ENCODE data around the gene PLOD1. TPM values are rescaled to one million over a fixed set of nuclear protein-coding genes. Genes with fewer than 3 reads are reported as not detected.
"Not testable (repeated sequence)": the region's sequence is repeated elsewhere in the genome, so short reads cannot be mapped to it uniquely, and the experiment has no call there.

PLOD1 gene
- total RNA-seq, 1 donor from 2014 or later = 242 TPM

DNA sequence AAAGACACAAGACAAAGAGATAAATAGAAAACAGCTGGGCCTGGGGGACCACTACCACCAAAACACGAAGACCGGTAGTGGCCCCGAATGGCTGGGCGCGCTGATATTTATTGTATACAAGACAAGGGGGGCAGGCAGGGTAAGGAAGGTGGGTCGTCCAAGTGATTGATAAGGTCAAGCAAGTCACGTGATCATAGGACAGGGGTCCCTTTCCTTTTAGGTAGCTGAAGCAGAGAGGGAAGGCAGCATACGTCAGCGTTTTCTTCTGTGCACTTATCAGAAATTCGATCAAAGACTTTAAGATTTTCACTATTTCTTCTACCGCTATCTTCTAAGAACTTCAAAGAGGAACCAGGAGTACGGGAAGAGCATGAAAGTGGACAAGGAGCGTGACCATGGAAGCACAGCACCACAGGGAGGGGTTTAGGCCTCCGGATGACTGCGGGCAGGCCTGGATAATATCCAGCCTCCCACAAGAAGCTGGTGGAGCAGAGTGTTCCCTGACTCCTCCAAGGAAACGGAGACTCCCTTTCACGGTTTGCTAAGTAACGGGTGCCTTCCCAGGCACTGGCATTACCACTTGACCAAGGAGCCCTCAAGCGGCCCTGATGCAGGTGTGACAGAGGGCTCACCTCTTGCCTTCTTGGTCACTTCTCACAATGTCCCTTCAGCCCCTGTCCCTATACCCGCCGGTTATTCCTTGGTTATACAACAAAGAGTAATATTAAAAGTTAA, 21.9 kb upstream of the PLOD1 start:
- DNase-seq (ENCODE audit: low read depth) = peak; percentile 75

DNA sequence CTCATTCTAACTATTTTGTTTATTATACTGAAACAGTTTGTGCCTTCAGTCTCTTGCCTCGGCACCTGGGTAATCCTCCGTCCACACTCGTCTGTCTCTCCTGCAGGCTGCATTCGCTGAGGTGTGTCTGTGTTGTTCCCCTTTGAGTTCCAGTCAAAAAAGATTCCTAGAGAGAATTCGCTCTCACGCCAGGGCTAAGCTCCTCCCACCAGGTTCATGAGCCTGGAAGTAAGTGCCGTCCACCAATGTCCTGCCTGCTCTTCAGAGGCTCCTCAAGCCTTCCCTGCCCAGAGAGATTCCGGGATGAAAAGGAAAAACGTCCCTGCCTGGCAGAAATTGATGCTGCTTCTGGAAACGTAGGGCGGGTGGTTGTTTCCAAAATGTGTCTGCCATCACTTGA, 21.2 kb upstream of the PLOD1 start:
- peak; percentile 59 for DNase-seq (ENCODE audit: low read depth)

DNA sequence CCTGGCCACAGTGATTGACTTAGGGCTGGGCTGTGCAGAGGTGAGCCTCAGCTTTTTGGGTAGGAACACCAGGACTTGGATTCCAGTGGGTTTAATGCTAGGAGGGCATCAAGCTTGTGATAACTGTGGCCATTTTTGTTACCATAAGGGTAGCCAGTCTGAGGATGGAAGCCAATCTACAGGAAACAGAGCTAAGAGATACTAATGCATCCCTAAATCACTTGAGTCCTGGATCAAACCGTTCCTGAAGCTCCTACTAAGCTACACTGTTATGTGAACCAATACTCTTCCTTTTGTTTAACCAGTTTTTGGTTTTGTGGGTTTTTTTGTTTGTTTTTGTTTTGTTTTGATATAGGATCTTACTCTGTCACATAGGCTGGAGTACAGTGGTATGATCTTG, 20.5 kb upstream of the PLOD1 start:
- no peak for DNase-seq (ENCODE audit: low read depth)

DNA sequence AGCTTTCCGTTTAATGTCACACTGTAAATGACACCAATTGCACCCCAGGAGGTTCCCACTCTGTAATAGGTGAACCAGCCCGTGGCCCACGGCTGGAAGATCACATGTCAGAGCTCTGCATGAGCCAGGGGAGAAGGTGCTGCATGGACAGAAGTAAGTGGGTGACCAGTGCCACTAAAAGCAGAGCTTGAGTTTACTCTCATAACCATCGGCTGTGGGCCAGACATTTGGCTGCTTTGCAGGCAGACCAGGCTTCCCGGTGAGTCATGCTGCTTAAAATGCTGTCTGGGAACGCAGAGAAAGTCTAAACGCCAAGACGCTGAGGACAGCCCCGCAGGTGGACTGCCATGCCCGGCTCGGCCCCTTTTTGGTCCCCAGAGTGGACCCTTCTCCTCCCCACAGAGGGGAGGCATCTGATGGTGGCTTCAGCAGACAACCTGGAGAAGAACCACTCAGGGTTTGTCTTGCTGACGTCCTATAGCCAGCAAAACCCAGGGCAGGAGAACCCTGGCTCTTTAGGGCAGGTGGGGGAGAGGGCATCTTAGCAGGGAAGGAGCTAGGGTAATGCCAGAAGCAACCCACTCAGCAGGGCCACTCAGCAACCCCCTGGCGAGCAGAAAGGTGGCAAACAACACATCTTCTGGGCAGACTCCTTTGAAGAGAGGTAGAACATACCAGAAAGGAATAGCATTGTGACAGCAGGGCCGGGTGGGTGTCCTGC, 15.6 kb upstream of the PLOD1 start:
- peak; percentile 36 for DNase-seq (ENCODE audit: low read depth)

DNA sequence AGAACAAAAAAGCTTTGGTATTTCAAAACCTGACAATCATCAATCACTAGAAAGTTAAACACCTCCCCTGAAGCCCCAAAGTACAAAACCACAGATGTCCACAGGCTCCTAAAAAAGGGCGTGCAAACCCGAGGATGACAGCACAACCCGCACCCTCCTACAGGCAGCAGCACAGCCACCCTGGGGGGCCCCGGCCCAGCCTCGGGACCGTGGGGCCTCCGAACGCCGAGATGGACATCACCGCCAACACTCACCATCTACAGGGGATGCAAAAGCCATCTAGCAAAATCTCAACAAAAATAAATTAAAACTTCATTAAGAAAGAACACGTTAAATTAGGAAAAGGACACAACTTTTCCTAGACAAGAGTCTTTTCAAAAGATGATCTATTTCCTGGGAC, 14.9 kb upstream of the PLOD1 start:
- no peak for DNase-seq (ENCODE audit: low read depth)

DNA sequence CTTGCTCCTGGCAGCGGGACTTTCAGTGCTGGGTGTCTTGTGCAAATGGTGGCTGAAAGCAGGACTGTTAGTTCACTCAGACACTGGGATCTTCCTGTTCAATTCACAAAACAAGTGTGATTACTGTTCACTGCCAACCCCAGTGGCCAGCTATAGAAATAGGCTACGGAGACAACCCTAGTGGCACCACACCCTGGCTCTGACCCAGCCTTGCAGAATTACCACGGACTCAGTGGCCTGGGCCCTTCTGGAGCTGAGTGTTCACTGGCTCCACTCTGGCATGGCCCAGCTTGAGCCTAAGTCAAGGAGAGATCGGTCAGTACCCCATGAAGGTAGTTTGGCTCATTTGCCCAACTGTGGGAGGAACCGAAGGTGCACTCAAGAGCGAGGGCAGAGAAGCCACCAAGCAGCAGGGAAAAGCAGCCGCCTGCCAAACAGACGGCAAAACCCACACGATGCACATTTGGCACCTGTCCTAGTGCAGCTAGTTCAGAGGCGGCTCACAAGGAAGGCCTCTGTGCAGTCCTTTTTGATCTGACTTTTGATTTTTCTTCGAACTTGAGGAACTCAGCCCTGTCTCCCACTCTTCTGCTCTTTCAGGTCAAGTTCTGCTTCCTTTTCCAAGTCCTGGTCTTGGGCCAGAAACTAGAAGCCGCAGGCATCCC, 14.1 kb upstream of the PLOD1 start:
- DNase-seq (ENCODE audit: low read depth) = no peak

DNA sequence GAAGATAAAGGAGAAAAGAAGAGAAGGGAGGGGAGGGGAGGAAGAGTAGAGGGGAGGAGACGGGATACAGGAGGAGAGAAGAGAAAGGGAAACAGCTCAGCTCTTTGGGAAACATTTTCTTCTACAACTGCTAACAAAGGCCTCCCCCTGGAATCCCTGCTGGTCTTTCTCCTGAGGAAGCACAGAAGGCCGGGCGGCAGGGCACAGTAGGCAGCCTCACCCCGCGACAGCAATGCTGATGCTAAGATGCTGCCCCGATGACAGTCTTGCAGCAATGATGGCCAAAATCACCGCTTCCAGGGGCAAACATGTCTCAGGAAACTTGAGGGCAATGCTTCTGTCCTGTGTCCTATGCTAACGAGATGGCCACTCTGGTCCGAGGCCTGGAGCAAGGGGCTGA, 13.5 kb upstream of the PLOD1 start:
- DNase-seq (ENCODE audit: low read depth) = no peak

DNA sequence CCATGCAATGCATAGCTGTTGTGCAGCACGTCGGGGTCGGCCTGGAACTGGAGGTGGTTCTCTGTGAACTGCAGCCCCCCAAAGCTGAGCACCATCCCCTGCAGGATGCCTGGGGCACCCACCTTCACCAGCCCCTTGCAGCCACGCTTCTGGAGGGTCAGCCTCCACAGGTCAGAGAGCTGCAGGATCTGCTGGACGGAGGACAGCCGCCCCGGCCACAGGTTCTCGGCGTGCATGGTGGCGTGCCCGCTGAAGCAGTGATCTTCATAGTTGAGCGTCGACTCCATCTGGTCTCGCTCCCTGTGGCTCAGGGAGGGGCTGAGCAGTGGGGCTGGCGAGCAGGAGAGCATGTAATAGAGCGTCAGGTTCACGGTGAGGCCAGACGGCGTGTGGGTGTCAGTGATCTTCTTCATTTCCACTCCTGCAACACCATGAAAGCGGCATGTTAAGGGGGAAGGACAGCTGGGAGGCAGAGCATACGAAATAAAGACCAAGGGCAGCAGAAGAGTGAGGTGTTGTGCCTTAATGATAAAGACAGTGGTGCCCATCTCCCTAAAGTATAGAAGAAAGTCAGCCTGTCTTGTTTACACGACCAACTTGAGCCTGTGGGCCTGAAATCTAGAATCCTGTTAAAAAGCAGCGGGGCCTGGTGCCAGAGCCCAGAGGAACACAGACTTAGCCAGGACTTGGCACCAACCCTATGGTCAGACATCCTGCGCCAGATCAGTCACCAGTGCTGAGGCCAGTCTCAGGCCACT, 11.3 kb upstream of the PLOD1 start:
- DNase-seq (ENCODE audit: low read depth) = no peak

DNA sequence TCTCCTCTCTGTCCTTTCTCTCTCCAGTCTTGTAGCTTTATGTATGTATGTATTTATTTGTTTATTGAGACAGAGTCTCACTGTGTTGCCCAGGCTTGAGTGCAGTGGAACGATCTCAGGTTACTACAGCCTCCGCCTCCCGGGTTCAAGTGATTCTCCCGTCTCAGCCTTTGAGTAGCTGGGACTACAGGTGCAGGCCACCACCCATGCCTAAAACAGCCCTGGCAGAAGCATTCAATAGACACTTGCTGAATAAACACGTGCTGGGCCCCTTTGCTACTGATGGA, 10.7 kb upstream of the PLOD1 start:
- DNase-seq (ENCODE audit: low read depth) = no peak

DNA sequence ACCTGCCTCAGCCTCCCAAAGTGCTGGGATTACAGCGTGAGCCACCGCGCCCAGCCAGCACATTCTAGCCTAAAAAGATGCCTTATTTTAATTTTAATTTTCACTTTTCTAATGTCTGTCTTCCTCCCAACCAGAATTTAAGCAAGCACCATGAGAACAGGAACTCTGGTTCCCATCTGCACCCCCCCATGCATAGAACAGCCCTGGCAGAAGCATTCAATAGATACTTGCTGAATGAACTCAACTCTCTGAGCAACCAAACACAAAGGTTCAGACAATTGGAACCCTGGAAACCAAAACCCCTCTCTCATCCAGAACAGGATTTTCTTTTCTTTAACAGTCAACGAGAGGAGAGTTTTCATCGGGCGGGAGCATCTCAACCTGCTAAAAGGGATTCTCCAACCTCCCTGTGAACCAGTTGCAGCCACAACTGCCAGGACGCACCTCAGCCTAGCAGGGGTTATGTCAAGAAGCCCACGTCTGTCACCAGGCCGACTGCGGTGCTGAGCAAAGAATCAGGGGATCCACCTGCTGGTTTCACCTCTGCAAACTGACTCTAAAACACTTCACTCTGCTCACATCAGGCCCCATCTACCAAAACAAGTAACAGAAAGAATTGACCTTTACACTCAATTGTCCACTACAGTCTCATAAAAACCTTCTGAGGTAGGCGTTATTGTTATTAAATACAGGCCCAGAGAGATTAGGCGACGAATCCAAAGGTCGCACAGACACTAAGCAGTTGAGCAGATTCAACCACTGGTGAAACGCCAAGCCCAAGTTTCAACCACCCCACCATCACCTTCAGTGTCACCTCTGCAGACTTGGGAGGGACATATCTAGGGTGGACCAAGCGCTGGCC, 10.0 kb upstream of the PLOD1 start:
- no peak for DNase-seq (ENCODE audit: low read depth)

DNA sequence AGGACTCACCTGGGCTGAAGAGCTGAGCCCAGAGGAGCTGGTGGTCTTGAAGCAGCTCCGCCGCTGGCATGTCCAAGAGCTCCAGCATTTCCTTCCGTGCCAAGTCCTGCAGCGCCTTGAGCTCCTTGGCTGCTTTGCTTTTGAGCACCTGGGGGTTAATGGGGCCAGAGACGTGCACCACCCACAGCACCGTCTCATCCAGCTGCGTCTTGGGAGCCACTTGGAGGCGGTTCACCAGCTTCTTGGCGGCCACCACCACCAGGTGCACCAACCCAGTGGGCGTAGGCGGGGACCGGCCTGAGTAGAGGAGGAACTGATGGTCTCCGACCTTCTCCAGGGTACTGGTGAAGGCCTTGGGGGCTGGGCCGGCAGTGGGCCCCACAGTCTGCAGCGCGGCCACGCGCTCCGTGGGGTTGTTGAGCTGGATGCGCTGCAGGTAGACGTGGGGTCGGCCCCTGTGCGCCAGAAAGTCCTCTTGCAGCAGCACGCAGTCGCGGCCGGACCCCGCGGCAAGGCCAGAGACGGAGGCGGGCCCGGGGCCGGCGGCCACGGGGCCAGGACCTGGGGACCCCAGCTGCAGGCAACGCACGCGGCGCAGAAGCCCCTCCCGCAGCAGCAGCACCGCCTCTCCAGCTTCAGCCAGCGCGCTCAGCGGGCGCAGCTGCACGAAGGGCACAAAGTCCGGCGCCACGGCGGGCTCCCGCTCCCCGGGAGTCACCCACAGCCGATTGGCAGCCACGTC, 9.2 kb upstream of the PLOD1 start:
- not testable (repeated sequence) for DNase-seq (ENCODE audit: low read depth)

DNA sequence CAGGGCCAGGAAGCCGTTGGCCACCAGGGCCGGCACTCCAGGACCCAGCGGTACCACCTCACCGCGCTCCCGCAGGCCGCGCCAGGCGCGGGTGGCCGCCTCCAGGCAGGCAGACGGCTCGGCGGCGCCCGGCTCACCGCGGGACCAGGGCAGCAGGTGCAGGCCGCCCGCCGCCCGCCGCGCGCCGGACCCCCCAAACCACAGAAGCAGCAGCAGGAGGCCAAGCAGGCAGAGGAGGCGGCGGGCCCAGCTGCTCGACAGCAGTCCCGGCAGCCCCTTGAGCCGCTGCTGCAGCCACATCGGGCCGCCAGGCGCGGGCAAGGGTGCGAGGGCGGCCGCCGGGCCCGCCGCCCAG, 8.6 kb upstream of the PLOD1 start:
- no peak for DNase-seq (ENCODE audit: low read depth)

DNA sequence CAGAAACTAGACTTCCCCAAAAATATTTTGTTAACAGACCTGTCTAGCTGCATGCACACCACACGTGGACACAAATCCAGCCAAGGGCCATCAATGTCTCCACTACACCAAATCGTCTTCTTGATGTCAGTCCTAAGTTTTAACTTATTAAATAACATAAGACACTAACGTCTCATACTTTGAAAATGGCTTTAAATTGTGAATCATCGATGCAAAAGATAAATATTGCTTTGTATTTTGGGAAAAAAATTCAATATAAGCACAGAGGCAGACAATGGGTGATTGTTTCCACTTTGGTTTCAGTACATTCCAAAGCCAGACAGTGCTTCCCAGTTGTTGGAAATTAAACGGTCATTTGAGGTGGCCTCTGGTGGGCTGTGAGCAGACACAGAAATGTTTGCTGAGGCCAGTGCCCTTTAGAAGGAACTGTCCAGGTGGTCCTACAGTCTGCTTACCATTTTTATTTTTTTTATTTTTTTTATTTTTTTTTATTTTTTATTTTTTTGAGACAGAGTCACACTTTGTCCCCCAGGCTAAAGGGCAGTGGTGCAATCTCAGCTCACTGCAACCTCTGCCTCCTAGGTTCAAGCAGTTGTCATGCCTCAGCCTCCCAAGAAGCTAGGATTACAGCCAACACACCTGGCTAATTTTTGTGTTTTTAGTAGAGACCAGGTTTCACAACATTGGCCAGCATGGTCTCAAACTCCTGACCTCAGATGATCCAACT, 6.5 kb upstream of the PLOD1 start:
- no peak for DNase-seq (ENCODE audit: low read depth)

DNA sequence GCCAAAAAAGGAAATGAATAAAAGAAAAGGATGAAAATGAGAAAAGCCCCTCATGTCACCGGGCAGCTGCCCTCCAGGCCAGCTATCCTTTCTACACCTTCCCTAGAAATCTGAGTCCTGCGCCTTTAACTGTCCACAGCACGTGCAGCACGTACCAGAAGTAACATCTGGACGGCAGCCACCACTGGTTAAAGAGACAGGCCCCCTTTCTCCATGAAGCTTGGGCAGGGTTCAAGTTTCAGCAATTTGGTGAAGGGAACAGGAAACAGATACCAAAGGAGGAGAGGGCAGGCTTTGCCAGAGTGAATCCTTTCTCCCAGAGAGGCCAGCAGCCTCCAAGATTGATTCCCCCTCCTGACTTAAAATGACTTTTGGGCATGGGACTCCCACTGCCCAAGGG, 4.7 kb upstream of the PLOD1 start:
- DNase-seq (ENCODE audit: low read depth) = no peak

DNA sequence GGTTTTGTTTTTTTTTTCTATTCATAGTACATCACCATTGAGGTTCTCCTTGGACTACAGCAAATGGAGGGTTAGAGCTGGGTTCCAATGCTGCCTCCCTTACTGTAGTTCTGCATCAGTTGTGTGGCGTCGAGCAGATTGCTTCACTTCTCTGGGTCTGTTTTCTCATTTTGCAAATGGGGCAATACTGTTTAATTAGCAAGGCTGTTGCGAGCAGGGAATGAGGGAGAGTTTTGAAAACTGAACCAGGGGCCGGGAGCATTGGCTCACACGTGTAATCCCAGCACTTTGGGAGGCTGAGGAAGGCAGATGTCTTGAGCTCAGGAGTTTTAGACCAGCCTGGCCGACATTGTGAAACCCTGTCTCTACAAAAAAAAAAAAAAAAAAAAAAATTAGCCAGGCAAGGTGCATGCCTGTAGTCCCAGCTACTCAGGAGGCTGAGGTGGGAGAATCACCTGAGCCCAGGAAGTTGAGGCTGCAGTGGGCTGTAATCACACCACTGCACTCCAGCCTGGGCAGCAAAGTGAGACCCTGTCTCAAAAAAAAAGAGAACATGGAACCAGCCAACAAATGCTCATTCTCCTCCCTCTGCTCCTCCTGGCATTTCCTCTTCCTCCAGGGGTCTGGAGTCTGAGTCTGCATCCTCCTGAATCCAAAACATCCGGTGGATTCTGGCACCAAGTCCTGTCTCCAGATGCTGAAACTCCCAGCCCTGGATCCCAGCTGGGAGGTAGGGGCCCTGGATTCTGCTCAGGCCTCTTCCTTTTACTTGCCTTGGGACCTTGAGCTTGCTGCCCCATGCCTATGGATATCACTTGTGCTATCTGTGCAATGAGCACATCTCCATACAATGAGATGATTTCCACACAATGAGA, 3.7 kb upstream of the PLOD1 start:
- DNase-seq (ENCODE audit: low read depth) = no peak

DNA sequence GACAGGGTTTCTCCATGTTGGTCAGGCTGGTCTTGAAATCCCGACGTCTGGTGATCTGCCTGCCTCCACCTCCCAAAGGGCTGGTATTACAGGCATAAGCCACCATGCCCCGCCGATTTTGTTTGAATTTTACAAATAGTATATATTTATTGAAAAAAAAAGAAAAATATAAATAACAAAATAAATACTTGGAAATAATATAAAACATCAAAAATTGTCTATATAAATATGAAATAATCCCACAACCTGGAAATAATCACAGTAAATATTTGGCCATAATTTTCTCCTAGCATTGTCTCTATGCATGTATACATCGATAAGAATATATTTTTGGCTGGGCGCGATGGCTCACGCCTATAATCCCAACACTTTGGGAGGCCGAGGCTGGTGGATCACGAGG, 2.7 kb upstream of the PLOD1 start:
- DNase-seq (ENCODE audit: low read depth) = no peak

DNA sequence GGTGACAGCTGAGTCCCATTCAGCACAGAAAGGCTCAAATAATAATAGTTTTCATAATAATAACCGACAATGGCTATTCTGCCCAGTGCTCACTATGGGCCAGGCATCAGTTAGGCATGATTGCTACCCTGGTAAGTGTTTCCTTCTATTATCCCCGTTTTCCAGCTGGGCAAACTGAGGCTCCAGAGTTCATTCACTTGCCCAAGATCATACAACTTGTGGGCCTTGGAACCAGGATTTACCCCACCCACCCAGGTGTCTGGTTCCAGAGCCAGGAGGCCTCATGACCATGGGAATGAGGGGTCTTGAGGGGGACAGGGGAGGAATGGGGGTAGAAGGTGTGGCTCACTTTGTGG, 518 bp downstream of the PLOD1 start:
- no peak for DNase-seq (ENCODE audit: low read depth)

DNA sequence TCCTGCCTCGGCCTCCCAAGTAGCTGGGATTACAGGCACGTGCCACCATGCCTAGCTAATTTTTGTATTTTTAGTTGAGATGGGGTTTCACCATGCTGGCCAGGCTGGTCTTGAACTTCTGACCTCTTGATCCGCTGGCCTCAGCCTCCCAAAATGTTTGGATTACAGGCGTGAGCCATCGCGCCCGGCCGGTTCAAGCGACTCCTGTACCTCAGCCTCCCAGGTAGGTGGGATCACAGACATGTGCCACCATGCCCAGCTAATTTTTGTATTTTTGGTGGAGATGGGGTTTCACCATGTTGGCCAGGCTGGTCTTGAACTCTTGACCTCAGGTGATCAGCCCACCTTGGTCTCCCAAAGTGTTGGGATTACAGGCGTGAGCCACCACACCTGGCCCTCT, 1.2 kb downstream of the PLOD1 start:
- not testable (repeated sequence) for DNase-seq (ENCODE audit: low read depth)

All from renal cortical epithelial cell (primary cell).